Tibial nerve (tissue), 4 donors: ENCODE data around the gene RBM15B. TPM values are rescaled to one million over a fixed set of nuclear protein-coding genes. Genes with fewer than 3 reads are reported as not detected.

Experiments
- DNase-seq, 2 donors: peaks; one replicate each; pipeline ENCODE4 v3.0.0-alpha.2; 2019; ENCODE audit warnings: low spot score in 2 of 2
- H3K27ac ChIP-seq, 4 donors: fragments of 200-600 bp; sonication (generic) in 3 of 4; one replicate each; pipeline ENCODE4 v1.5.1; 2017 to 2019; ENCODE audit warnings: mild to moderate bottlenecking in 1 of 4
- H3K27me3 ChIP-seq, 2 donors: fragments of 200-600 bp; sonication (generic) in 1 of 2; one replicate each; pipeline versions ENCODE4 v1.5.1 to v1.6.0; 2017 to 2019
- H3K36me3 ChIP-seq, 3 donors: fragments of 200-600 bp; sonication (generic); one replicate each; pipeline ENCODE4 v1.5.1; 2018 to 2019
- H3K4me1 ChIP-seq, 4 donors: fragments of 200-600 bp; sonication (generic) in 3 of 4; one replicate each; pipeline ENCODE4 v1.5.1; 2017 to 2019
- H3K4me3 ChIP-seq, 4 donors: fragments of 200-600 bp; sonication (generic) in 3 of 4; one replicate each; pipeline ENCODE4 v1.5.1; 2017 to 2019; ENCODE audit warnings: mild to moderate bottlenecking in 1 of 4, moderate library complexity in 1 of 4
- H3K9me3 ChIP-seq, 4 donors: fragments of 200-600 bp; sonication (generic) in 3 of 4; one replicate each; pipeline ENCODE4 v1.5.1; 2017 to 2019
- EP300 ChIP-seq, 2 donors: sonication (generic); formaldehyde crosslinking; IDR thresholded peaks; one replicate each; pipeline ENCODE4 v1.6.1; 2017; ENCODE audit warnings: antibody characterized with exemption in 2 of 2, mild to moderate bottlenecking in 1 of 2
- POLR2A ChIP-seq, 2 donors: fragments of 450-650 bp; IDR thresholded peaks; one replicate each; pipeline ENCODE4 v1.6.1; 2017; ENCODE audit warnings: antibody characterized with exemption in 2 of 2, mild to moderate bottlenecking in 2 of 2, moderate library complexity in 2 of 2
- WGBS, 2 donors: methylation state at CpG; one replicate each; pipeline ENCODE4 v1.1.5; 2018; 5-methylcytosine and 5-hydroxymethylcytosine counted together
- total RNA-seq, 4 donors: library from RNA; depleted of rRNA; stranded (reverse); fragments of >200 nt; gene quantifications; one replicate each; pipeline ENCODE4 v1.1.0, GENCODE V29; 2016
- TF ChIP-seq, protein P1 (sequence below), 5 experiments: fragments of 200-600 bp in 3 of 5; fragments of 450-650 bp in 2 of 5; sonication (generic) in 3 of 5; IDR thresholded peaks; one replicate each; pipeline ENCODE4 v1.5.1; 2016 to 2019; ENCODE audit warnings: antibody characterized with exemption in 5 of 5, mild to moderate bottlenecking in 3 of 5, moderate library complexity in 2 of 5

RBM15B gene
- total RNA-seq, 4 donors from 2014 or later = 22.6 to 32.4 (median 26.0) TPM

DNA sequence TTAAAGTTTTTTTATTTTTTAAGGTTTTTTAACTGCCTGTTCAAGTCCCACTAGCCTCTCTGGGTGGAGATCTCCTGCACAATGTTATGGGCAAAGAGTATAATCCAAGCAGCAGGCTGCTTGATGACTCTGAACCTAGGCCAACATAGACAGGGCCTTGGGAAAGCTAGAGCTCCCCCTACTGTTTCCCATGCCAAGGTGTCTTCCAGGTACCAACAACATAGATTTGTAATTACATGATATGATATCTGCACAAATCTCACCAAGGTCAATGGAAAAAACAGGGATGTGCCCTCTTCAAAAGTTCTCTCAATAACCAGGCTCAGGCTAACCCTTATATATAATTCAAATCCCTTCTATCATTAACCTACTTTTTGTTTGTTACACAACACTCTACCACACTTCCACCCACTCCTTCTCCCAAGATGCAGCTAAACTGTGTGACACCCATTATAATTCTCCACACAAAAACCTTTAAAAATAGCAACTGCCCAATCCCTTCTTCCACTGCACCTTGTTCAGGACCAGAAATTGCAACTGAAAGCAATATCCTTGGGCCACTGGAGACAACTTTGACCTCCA, 43.8 kb downstream of the RBM15B start:
- H3K27ac ChIP-seq = no peak overlapping the region
- peaks cover 0 to 67% (median 0%) of the 10 kb centered on the region in 3 donors for H3K36me3 ChIP-seq
- no peak overlapping the region for H3K4me3 ChIP-seq
- H3K4me1 ChIP-seq = no peaks in the 10 kb centered on the region
- TF ChIP-seq, protein P1, sequence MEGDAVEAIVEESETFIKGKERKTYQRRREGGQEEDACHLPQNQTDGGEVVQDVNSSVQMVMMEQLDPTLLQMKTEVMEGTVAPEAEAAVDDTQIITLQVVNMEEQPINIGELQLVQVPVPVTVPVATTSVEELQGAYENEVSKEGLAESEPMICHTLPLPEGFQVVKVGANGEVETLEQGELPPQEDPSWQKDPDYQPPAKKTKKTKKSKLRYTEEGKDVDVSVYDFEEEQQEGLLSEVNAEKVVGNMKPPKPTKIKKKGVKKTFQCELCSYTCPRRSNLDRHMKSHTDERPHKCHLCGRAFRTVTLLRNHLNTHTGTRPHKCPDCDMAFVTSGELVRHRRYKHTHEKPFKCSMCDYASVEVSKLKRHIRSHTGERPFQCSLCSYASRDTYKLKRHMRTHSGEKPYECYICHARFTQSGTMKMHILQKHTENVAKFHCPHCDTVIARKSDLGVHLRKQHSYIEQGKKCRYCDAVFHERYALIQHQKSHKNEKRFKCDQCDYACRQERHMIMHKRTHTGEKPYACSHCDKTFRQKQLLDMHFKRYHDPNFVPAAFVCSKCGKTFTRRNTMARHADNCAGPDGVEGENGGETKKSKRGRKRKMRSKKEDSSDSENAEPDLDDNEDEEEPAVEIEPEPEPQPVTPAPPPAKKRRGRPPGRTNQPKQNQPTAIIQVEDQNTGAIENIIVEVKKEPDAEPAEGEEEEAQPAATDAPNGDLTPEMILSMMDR (IDR thresholded peaks at IDR 0.05) = peak; percentile 30 to 62 (median 52)
- TF ChIP-seq EP300 (IDR thresholded peaks at IDR 0.05) = no peak
- peak in 1 of 2 donors; percentile 51 for DNase-seq
- H3K27me3 ChIP-seq = no peaks in the 10 kb centered on the region
- H3K9me3 ChIP-seq = no peaks in the 10 kb centered on the region

DNA sequence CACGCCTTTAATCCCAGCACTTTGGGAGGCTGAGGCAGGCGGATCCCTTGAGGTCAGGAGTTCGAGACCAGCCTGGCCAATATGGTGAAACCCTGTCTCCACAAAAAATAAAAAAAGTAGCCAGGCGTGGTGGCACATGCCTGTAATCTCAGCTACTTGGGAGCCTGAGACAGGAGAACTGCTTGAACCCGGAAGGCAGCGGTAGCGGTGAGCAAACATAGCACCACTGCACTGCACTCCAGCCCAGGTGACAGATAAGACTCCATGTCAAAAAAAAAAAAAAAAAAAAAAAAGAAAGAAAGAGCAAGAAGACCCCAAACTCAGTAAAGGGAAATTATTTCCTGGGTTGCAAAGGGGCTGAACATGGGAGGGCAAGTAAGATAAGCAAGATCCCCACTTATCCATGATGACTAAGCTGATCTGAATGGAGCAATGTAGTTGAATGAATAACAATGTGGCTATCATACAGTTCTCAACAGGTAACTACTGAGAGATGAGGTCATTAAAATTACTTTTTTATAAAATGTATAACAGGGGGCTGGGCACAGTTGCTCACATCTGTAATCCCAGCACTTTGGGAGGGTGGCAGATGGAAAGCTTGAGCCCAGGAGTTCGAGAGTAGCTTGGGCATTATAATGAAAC, 46.0 kb downstream of the RBM15B start:
- no peak for DNase-seq
- no peaks in the 10 kb centered on the region for H3K4me1 ChIP-seq
- peaks cover 0 to 69% (median 0%) of the 10 kb centered on the region in 3 donors for H3K36me3 ChIP-seq
- WGBS, 2 donors = 90 to 91% methylated on average over 8 of the region's 8 CpGs
- H3K27me3 ChIP-seq = no peaks in the 10 kb centered on the region
- no peaks in the 10 kb centered on the region for H3K9me3 ChIP-seq
- TF ChIP-seq EP300 (IDR thresholded peaks at IDR 0.05) = no peak
- TF ChIP-seq, protein P1 (IDR thresholded peaks at IDR 0.05) = no peak
- no peak for TF ChIP-seq POLR2A (IDR thresholded peaks at IDR 0.05)
- H3K4me3 ChIP-seq = no peak overlapping the region
- H3K27ac ChIP-seq = no peak overlapping the region

DNA sequence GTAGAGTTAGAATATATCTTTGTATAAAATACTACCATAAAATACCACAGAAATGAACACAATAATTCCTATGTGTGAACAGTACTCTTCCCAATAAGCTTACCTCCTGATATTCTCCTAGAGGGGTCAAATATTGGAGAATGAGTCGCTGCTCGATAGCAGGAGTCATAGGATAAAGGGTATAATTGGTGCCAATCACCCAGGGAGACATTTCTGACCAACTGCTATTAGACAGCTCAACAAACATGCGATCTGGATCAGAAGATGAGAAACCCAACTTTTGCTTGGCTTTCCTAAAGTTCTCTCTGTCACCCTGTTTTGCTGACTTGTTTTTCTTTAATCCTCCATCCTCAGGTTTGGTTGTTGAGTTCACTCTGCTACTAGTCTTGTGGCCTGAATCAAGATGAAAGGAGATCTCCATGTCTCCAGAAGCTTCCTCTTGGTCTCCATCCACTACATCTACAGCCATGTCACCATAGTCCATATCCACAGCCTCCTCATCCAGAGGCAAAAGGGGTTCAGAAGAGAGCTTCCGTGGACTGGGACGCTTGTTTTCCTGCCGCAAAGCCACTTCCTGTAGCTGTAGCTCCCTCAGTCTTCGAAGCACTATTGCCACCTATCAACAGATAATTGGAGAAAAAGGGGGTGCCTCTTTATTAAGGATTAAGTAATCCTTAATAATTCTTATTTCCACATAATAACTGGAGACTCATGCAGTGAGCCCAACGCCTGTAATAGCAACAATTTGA, 50.4 kb downstream of the RBM15B start:
- WGBS, 2 donors = 96 to 98% methylated on average over 8 of the region's 8 CpGs
- no peak for DNase-seq
- TF ChIP-seq, protein P1 (IDR thresholded peaks at IDR 0.05) = no peak
- TF ChIP-seq POLR2A (IDR thresholded peaks at IDR 0.05) (no peak), EP300 (IDR thresholded peaks at IDR 0.05) (no peak)
- no peaks in the 10 kb centered on the region for H3K9me3 ChIP-seq
- H3K4me3 ChIP-seq = no peak overlapping the region
- no peak overlapping the region for H3K27ac ChIP-seq
- H3K27me3 ChIP-seq = no peaks in the 10 kb centered on the region
- H3K4me1 ChIP-seq = peaks cover 0 to 3% (median 0%) of the 10 kb centered on the region in 4 donors
- H3K36me3 ChIP-seq = peaks cover 0 to 56% (median 0%) of the 10 kb centered on the region in 3 donors

DNA sequence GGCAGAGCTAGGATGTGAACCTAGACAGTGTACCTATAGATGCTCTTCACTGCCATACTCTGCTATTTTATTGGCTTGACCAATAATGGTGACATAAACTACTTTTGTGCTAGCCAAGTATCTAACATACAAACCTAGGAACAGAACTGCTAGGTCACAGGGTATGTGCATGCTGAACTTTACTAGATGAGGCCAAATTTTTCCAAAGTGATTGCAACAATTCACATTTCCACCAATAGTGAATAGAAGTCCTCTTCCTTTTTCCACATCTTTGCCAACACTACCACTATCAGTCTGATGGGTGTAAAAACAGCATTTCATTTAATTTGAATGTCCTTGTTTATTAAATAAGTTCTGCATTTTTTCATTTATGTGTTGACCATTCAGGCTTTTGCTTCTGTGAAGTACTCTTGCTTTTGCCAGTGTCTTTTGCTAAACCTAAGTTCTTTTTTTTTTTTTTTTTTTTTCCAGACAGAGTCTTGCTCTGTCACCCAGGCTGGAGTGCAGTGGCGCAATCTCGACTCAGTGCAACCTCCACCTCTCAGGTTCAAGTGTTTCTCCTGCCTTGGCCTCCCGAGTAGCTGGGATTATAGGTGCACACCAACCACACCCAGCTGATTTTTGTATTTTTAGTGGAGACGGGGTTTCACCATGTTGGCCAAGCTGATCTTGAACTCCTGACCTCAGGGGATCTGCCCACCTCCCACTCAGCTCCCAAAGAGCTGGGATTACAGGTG, 54.6 kb downstream of the RBM15B start:
- Histone ChIP-seq H3K4me3 (no peak overlapping the region), H3K9me3 (no peaks in the 10 kb centered on the region), H3K36me3 (peaks cover 0 to 43% (median 0%) of the 10 kb centered on the region in 3 donors), H3K27me3 (no peaks in the 10 kb centered on the region), H3K27ac (no peak overlapping the region), H3K4me1 (peaks cover 0 to 3% (median 0%) of the 10 kb centered on the region in 4 donors)
- DNase-seq = no peak
- 93 to 94% methylated on average over 4 of the region's 4 CpGs for WGBS, 2 donors
- TF ChIP-seq, protein P1 (IDR thresholded peaks at IDR 0.05) = no peak
- TF ChIP-seq POLR2A (IDR thresholded peaks at IDR 0.05) (no peak), EP300 (IDR thresholded peaks at IDR 0.05) (no peak)

Other genes starting within 250 kb of the RBM15B start
- gene MANF, start 6.0 kb upstream of the RBM15B start, total RNA-seq = 10 to 100 TPM in 3 of 4 donors, 1 to 10 TPM in 1; 9.8 to 28.4 (median 23.0) TPM
- gene DCAF1, start 108.7 kb downstream of the RBM15B start, total RNA-seq = 10 to 100 TPM; 15.7 to 23.2 (median 18.1) TPM
- gene RAD54L2, start 147.4 kb downstream of the RBM15B start, total RNA-seq = 10 to 100 TPM; 21.0 to 35.8 (median 28.5) TPM